22Rv1 (cell line): ENCODE results near the gene RNF121.
A peak's percentile ranks its signal among the peaks of the same experiment; 100 is the strongest.

Source experiments
- H3K27ac ChIP-seq: fragments of 450-650 bp; 2 replicates; pipeline ENCODE4 v1.5.1; 2017
- CTCF ChIP-seq: fragments of 450-650 bp; IDR thresholded peaks from 2 replicates; pipeline ENCODE4 v1.5.1; 2017; ENCODE audit warnings: mild to moderate bottlenecking
- ZFX ChIP-seq: fragments of 450-650 bp; IDR thresholded peaks from 2 replicates; pipeline ENCODE4 v1.6.1; 2017; ENCODE audit warnings: antibody characterized with exemption, borderline replicate concordance

RNF121 gene

GRCh38 chr11:72005347-72006260, 76.8 kb downstream of the RNF121 start:
- TF ChIP-seq CTCF, result no peak
- TF ChIP-seq ZFX, result no peak
- peak overlapping the region; percentile 35 for H3K27ac ChIP-seq

GRCh38 chr11:72006309-72007088, 77.7 kb downstream of the RNF121 start:
- H3K27ac ChIP-seq, result peak overlapping the region; percentile 35; the same call in 1 of the 2 replicates
- TF ChIP-seq CTCF (no peak), ZFX (no peak)

GRCh38 chr11:72007089-72007476, 78.2 kb downstream of the RNF121 start:
- TF ChIP-seq CTCF, result no peak
- TF ChIP-seq ZFX, result no peak

GRCh38 chr11:72007587-72007986, 78.7 kb downstream of the RNF121 start:
- TF ChIP-seq CTCF (no peak), ZFX (no peak)
- H3K27ac ChIP-seq, result no peak overlapping the region

More at GRCh38 chr11:72007089-72007476, 78.2 kb downstream of the RNF121 start:
- H3K27ac ChIP-seq, result peak overlapping the region; percentile 35; the same call in 1 of the 2 replicates

GRCh38 chr11:72008728-72009127, 79.9 kb downstream of the RNF121 start:
- no peak overlapping the region for H3K27ac ChIP-seq
- no peak for TF ChIP-seq CTCF
- no peak for TF ChIP-seq ZFX

- H3K27ac ChIP-seq, result peak overlapping the region; percentile 4; the same call in 1 of the 2 replicates
- TF ChIP-seq ZFX (no peak), CTCF (no peak)
Observed at GRCh38 chr11:72009156-72009555, 80.3 kb downstream of the RNF121 start.
